ENCODE results near the gene ANTXR1. TPM values are rescaled to one million over a fixed set of nuclear protein-coding genes. Genes with fewer than 3 reads are reported as not detected.

Gene ANTXR1
- total RNA-seq, 1 experiment from 2014 or later, result 37.3 TPM

DNA sequence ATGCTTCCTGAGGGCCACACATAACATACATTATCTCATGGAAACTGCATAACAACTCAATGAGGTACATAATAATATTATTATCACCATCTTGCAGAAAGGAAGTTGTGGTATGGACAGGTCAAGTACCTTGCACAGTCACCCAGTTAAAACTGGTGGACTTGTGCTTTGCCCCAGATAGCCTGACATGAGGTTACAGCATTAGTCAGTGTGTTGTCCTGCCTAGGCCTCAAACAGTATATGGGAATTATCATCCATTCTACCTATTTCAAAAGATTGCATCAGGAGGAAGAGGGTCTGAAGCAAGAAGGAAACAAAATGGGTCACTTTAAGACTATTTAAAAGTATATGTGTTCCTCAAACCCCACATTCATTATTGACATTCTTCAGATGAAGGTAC, 5.4 kb upstream of the ANTXR1 start:
- H3K18ac ChIP-seq (ENCODE audit: insufficient read length, low read depth, low read length), result no peak overlapping the region
- no peaks in the 10 kb centered on the region for H3K9me3 ChIP-seq (ENCODE audit: control insufficient read depth, low read depth, low read length)
- H3K79me1 ChIP-seq (ENCODE audit: insufficient read depth, low read depth, low read length, poor library complexity, severe bottlenecking), result no peaks in the 10 kb centered on the region
- H3K27ac ChIP-seq (ENCODE audit: insufficient read length, low read depth, low read length), result no peak overlapping the region
- peaks cover 0 to 2% of the 10 kb centered on the region in 2 experiments for H3K9me3 Mint-ChIP-seq
- H3K23ac ChIP-seq (ENCODE audit: insufficient read length, low read depth, low read length), result no peak overlapping the region
- no peak overlapping the region for H4K5ac ChIP-seq (ENCODE audit: insufficient read length, low read depth, low read length)
- no peak overlapping the region for H3K9ac ChIP-seq (ENCODE audit: extremely low read depth, insufficient read length, low read length)
- H3K4me1 Mint-ChIP-seq, result peaks cover 2 to 3% of the 10 kb centered on the region in 2 experiments; a peak in 2 of 4 replicates
- no peak for DNase-seq
- no peak overlapping the region for H2BK15ac ChIP-seq (ENCODE audit: low read depth, low read length)
- no peaks in the 10 kb centered on the region for H3K36me3 Mint-ChIP-seq (ENCODE audit: insufficient read depth in 1 of 3, low read depth in 3 of 3)
- no peak for TF ChIP-seq CTCF (conservative IDR thresholded peaks at IDR 0.05)
- no peaks in the 10 kb centered on the region for H3K79me2 ChIP-seq (ENCODE audit: insufficient read depth, low read length)
- H4K20me1 ChIP-seq (ENCODE audit: control insufficient read depth, insufficient read depth, insufficient read length), result no peaks in the 10 kb centered on the region
- no peaks in the 10 kb centered on the region for H3K23me2 ChIP-seq (ENCODE audit: insufficient read length, low read depth, low read length, poor library complexity, severe bottlenecking)
- H3K56ac ChIP-seq (ENCODE audit: insufficient read length, low read depth, low read length), result no peak overlapping the region
- H3K4me2 ChIP-seq (ENCODE audit: insufficient read depth, insufficient read length, low read length), result no peak overlapping the region
- no peak overlapping the region for H3K4me3 Mint-ChIP-seq
- no peak overlapping the region for H2BK12ac ChIP-seq (ENCODE audit: insufficient read length, low read depth, low read length)
- H3K27ac Mint-ChIP-seq, result no peak overlapping the region
- H3K4ac ChIP-seq (ENCODE audit: low read depth, low read length), result no peak overlapping the region
- H3K27me3 Mint-ChIP-seq (ENCODE audit: low read depth), result peaks cover 39% of the 10 kb centered on the region
- no peak overlapping the region for H4K8ac ChIP-seq (replicated peaks; ENCODE audit: insufficient read length, low read depth, low read length)
- H3K4me1 ChIP-seq (ENCODE audit: insufficient read depth, low read length), result no peaks in the 10 kb centered on the region
- H2BK5ac ChIP-seq (ENCODE audit: insufficient read length, low read length), result no peak overlapping the region
- H2BK20ac ChIP-seq (ENCODE audit: low read depth, low read length, poor library complexity, severe bottlenecking), result no peak overlapping the region
- H3K14ac ChIP-seq (ENCODE audit: insufficient read depth, low read length), result no peak overlapping the region
- H2AFZ ChIP-seq (ENCODE audit: low read length), result no peak overlapping the region
- H2BK120ac ChIP-seq (ENCODE audit: low read depth, low read length, poor library complexity, severe bottlenecking), result no peak overlapping the region
- no peak overlapping the region for H3T11ph ChIP-seq (ENCODE audit: low read length)
- H2AK5ac ChIP-seq (ENCODE audit: insufficient read length, low read length), result no peak overlapping the region
- H3K27me3 ChIP-seq (ENCODE audit: insufficient read depth, low read length), result no peaks in the 10 kb centered on the region
- H4K91ac ChIP-seq (ENCODE audit: insufficient read length, low read depth, low read length), result no peak overlapping the region
